Neural progenitor cell (in vitro differentiated cells): ENCODE results near the gene CA10. TPM values are rescaled to one million over a fixed set of nuclear protein-coding genes. Genes with fewer than 3 reads are reported as not detected.

Experiments used
- DNase-seq: peaks from one replicate; pipeline ENCODE4 v3.0.0-alpha.2; 2016; ENCODE audit warnings: low spot score
- H2AFZ ChIP-seq: fragments of 200-600 bp; sonication (generic); replicated peaks from 2 replicates; pipeline ENCODE4 v1.6.1; 2016; ENCODE audit warnings: antibody characterized with exemption
- H3F3A ChIP-seq: fragments of 200-600 bp; sonication (generic); 2 replicates; pipeline ENCODE4 v1.6.1; 2016; ENCODE audit warnings: antibody characterized with exemption, low read depth
- H3K27ac ChIP-seq: fragments of 200-600 bp; sonication (generic); 2 replicates; pipeline ENCODE4 v1.5.1; 2016; ENCODE audit warnings: mild to moderate bottlenecking
- H3K27me3 ChIP-seq: fragments of 200-600 bp; sonication (generic); 2 replicates; pipeline ENCODE4 v1.6.1; 2016; ENCODE audit warnings: mild to moderate bottlenecking, moderate library complexity
- H3K36me3 ChIP-seq: fragments of 200-600 bp; sonication (generic); 2 replicates; pipeline ENCODE4 v1.5.1; 2016
- H3K4me1 ChIP-seq: fragments of 200-600 bp; sonication (generic); 2 replicates; pipeline ENCODE4 v1.6.1; 2016; ENCODE audit warnings: mixed run types
- H3K4me2 ChIP-seq: fragments of 200-600 bp; sonication (generic); 2 replicates; pipeline ENCODE4 v1.6.1; 2016
- H3K4me3 ChIP-seq: fragments of 200-600 bp; sonication (generic); 2 replicates; pipeline ENCODE4 v1.5.1; 2016
- H3K79me2 ChIP-seq: fragments of 200-600 bp; sonication (generic); 2 replicates; pipeline ENCODE4 v1.6.1; 2016; ENCODE audit warnings: low read depth
- H3K9ac ChIP-seq: fragments of 200-600 bp; sonication (generic); 2 replicates; pipeline ENCODE4 v1.6.1; 2016
- H3K9me3 ChIP-seq: fragments of 200-600 bp; sonication (generic); 2 replicates; pipeline ENCODE4 v1.5.1; 2016; ENCODE audit warnings: low read depth
- H4K20me1 ChIP-seq: fragments of 200-600 bp; sonication (generic); 2 replicates; pipeline ENCODE4 v1.6.1; 2016; ENCODE audit warnings: low read depth
- H3K27ac Mint-ChIP-seq: 3 replicates; pipeline ENCODE4 v1.8.0; 2021; ENCODE audit warnings: mixed read lengths
- H3K27me3 Mint-ChIP-seq: 2 replicates; pipeline ENCODE4 v1.8.0; 2022; ENCODE audit warnings: low read depth, mild to moderate bottlenecking, inconsistent platforms, moderate library complexity, mixed read lengths; ENCODE audit not compliant: insufficient read depth
- H3K36me3 Mint-ChIP-seq: 3 replicates; pipeline ENCODE4 v1.8.0; 2021; ENCODE audit warnings: mixed read lengths
- H3K4me1 Mint-ChIP-seq: 3 replicates; pipeline ENCODE4 v1.8.0; 2021; ENCODE audit warnings: mixed read lengths
- H3K4me3 Mint-ChIP-seq: 3 replicates; pipeline ENCODE4 v1.8.0; 2021; ENCODE audit warnings: mild to moderate bottlenecking, moderate library complexity, mixed read lengths
- H3K9me3 Mint-ChIP-seq: 3 replicates; pipeline ENCODE4 v1.8.0; 2020; ENCODE audit warnings: mixed read lengths
- EZH2 ChIP-seq: fragments of 200-600 bp; sonication (generic); IDR thresholded peaks from 2 replicates; pipeline ENCODE4 v1.6.1; 2017; ENCODE audit warnings: antibody characterized with exemption, mild to moderate bottlenecking, moderate library complexity
- EZH2phosphoT487 ChIP-seq: fragments of 200-600 bp; sonication (generic); IDR thresholded peaks from 2 replicates; pipeline ENCODE4 v1.6.1; 2017; ENCODE audit warnings: antibody characterized with exemption
- total RNA-seq: library from RNA; depleted of rRNA; stranded (reverse); fragments of >200 nt; gene quantifications from 2 replicates; pipeline ENCODE4 v1.2.3, GENCODE V29; 2015; ENCODE audit warnings: low replicate concordance
- TF ChIP-seq, protein P1 (sequence below): fragments of 200-600 bp; sonication (generic); IDR thresholded peaks from 2 replicates; pipeline ENCODE4 v1.5.1; 2017; ENCODE audit warnings: antibody characterized with exemption, mild to moderate bottlenecking

The CA10 gene
- total RNA-seq, 1 donor from 2014 or later: 0.65 TPM

DNA sequence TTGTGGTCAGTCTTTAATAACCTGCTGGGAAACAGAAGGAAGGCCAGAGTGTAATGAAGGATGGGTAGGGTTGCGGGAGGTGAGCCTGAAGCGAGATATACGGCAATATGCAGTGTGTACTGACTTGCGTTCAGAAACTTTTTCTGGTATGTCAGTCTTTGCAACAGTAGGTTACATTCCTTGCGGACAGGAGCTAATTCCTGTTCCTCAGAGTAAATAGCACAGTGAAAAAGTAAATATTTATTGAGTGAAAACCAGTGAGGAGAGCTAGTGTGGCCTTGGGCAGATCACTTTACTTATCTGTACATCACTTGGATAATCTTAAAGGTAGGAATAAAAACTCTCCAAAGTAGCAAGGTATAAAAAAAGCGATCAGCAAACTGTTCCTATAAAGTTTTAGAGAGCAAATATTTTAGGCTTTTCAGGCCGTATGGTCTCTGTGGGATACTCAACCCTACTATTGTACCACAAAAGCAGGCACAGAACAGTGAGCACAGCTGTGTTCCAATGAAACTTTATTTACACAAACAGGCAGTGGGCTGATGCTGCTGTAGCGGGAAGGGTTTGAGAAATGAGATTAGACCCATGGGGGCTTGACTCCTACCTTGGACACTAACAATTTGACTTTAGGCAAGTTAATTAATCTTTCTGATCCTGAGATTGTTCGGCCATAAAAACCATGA lies 550.1 kb downstream of the CA10 start:
- Histone ChIP-seq H3K79me2 (no peaks in the 10 kb centered on the region), H3K9me3 (no peaks in the 10 kb centered on the region), H3K36me3 (no peaks in the 10 kb centered on the region), H2AFZ (peak overlapping the region; percentile 66), H3K27me3 (no peaks in the 10 kb centered on the region), H3K27ac (peak overlapping the region; percentile 28), H3F3A (peaks cover 24% of the 10 kb centered on the region), H4K20me1 (no peaks in the 10 kb centered on the region), H3K4me3 (no peak overlapping the region), H3K4me1 (peaks cover 20% of the 10 kb centered on the region), H3K4me2 (peak overlapping the region; percentile 54), H3K9ac (no peak overlapping the region)
- H3K9me3 Mint-ChIP-seq: peaks cover 5% of the 10 kb centered on the region
- H3K27ac Mint-ChIP-seq: peak overlapping the region; percentile 94
- DNase-seq: no peak
- peaks cover 5% of the 10 kb centered on the region for H3K27me3 Mint-ChIP-seq
- H3K4me1 Mint-ChIP-seq: peaks cover 62% of the 10 kb centered on the region
- H3K36me3 Mint-ChIP-seq: peaks cover 3% of the 10 kb centered on the region
- TF ChIP-seq EZH2: no peak
- TF ChIP-seq, protein P1, sequence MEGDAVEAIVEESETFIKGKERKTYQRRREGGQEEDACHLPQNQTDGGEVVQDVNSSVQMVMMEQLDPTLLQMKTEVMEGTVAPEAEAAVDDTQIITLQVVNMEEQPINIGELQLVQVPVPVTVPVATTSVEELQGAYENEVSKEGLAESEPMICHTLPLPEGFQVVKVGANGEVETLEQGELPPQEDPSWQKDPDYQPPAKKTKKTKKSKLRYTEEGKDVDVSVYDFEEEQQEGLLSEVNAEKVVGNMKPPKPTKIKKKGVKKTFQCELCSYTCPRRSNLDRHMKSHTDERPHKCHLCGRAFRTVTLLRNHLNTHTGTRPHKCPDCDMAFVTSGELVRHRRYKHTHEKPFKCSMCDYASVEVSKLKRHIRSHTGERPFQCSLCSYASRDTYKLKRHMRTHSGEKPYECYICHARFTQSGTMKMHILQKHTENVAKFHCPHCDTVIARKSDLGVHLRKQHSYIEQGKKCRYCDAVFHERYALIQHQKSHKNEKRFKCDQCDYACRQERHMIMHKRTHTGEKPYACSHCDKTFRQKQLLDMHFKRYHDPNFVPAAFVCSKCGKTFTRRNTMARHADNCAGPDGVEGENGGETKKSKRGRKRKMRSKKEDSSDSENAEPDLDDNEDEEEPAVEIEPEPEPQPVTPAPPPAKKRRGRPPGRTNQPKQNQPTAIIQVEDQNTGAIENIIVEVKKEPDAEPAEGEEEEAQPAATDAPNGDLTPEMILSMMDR: no peak
- no peak for TF ChIP-seq EZH2phosphoT487
- H3K4me3 Mint-ChIP-seq: no peak overlapping the region

DNA sequence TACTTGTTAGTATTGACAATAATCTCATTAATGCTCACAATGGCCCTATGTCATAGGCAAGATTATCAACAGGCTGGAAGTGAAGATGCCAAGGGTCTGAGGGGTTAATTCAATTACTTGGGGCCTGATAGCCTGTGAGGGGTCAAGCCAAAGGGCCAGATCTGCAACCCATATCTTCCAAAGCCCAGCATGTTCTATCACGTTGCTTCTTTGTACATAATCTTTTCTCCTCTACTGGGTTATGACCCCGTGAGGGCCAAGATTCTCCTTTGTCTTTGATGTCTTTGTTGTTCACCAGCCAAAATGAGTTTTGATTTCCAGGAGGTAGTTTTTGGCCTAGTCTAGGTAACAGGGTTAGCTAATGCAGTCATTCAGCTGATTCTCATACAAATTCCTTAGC lies 551.0 kb downstream of the CA10 start:
- Histone ChIP-seq H3K4me1 (peaks cover 20% of the 10 kb centered on the region), H3K4me2 (peak overlapping the region; percentile 54), H3F3A (peaks cover 24% of the 10 kb centered on the region), H3K27ac (peak overlapping the region; percentile 28), H3K27me3 (no peaks in the 10 kb centered on the region), H3K36me3 (no peaks in the 10 kb centered on the region), H3K79me2 (no peaks in the 10 kb centered on the region), H3K9me3 (no peaks in the 10 kb centered on the region), H3K9ac (no peak overlapping the region), H2AFZ (no peak overlapping the region), H4K20me1 (no peaks in the 10 kb centered on the region), H3K4me3 (no peak overlapping the region)
- Mint-ChIP-seq H3K36me3 (peaks cover 3% of the 10 kb centered on the region), H3K9me3 (peaks cover 5% of the 10 kb centered on the region), H3K4me3 (no peak overlapping the region), H3K27ac (peak overlapping the region; percentile 72), H3K4me1 (peaks cover 58% of the 10 kb centered on the region), H3K27me3 (peaks cover 3% of the 10 kb centered on the region)
- peak; percentile 29 for DNase-seq
- TF ChIP-seq EZH2: no peak
- TF ChIP-seq EZH2phosphoT487: peak; percentile 80

- Mint-ChIP-seq H3K27me3 (no peaks in the 10 kb centered on the region), H3K9me3 (peaks cover 3% of the 10 kb centered on the region), H3K4me3 (no peak overlapping the region), H3K27ac (no peak overlapping the region), H3K36me3 (peaks cover 3% of the 10 kb centered on the region), H3K4me1 (peaks cover 32% of the 10 kb centered on the region)
- H2AFZ ChIP-seq: no peak overlapping the region
- H4K20me1 ChIP-seq: no peaks in the 10 kb centered on the region
- no peak for DNase-seq
- no peak overlapping the region for H3K27ac ChIP-seq
- TF ChIP-seq, protein P1: no peak
- TF ChIP-seq EZH2: no peak
- no peak for TF ChIP-seq EZH2phosphoT487
- no peaks in the 10 kb centered on the region for H3K27me3 ChIP-seq
- H3K4me3 ChIP-seq: no peak overlapping the region
- no peak overlapping the region for H3K9ac ChIP-seq
- peaks cover 24% of the 10 kb centered on the region for H3F3A ChIP-seq
- H3K4me1 ChIP-seq: peaks cover 20% of the 10 kb centered on the region
- no peaks in the 10 kb centered on the region for H3K36me3 ChIP-seq
- H3K4me2 ChIP-seq: no peak overlapping the region
- H3K9me3 ChIP-seq: no peaks in the 10 kb centered on the region
- H3K79me2 ChIP-seq: no peaks in the 10 kb centered on the region
These were observed 554.1 kb downstream of the CA10 start for GRCh38 chr17:51604299-51605020.
